ENCODE measurements around the gene PLD5. TPM values are rescaled to one million over a fixed set of nuclear protein-coding genes. Genes with fewer than 3 reads are reported as not detected.

Gene PLD5
- total RNA-seq: not detected

DNA sequence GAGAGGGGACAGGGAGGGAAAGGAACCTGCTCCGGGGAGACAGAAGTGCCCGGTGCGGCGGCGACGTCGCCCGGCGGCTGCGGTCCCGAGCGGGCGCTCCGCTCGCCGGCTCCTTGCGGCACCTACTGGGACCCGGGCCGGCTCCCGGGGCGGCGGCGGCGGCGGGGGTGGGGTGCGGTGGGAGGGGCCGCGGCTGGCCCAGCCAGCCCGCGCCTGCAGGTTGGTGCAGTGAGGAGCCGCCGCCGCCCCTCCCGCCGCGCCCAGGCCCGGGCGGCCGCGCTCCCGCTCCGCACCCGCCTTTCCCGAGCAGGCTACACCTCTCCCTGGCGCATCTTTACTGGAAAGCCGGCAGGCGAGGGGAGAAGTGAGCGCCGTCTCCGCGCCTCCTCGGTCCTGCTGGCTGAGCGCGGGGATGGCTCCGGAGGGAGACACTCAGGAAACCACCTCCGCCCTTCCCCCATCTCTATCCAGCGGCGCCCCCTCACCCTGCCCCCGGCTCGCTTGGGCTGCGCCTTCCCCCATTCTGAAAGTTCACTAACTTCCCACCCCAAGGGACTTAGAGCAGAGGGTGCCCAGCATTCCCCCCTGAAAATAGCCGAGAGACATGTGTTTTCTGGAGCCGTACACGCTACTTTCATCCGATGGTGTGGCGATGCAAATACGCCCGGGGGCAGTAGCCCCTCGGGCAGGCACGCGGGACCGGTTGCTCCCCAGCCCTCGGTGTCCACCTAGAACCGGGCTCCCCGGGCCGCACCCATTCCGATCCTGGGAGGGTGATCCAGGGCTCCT, at the start of gene PLD5:
PLD5 (minus strand) TSS at position 127 of the 789 bp plus-strand sequence.
- ATAC-seq: peak; percentile 19

GRCh38 chr1:242569867-242570266, 45.4 kb upstream of the PLD5 start:
- ATAC-seq: no peak
- DNase-seq (ENCODE audit: low spot score): no peak

More for the DNA sequence above, at the start of gene PLD5:
- no peak for DNase-seq (ENCODE audit: low spot score)

DNA sequence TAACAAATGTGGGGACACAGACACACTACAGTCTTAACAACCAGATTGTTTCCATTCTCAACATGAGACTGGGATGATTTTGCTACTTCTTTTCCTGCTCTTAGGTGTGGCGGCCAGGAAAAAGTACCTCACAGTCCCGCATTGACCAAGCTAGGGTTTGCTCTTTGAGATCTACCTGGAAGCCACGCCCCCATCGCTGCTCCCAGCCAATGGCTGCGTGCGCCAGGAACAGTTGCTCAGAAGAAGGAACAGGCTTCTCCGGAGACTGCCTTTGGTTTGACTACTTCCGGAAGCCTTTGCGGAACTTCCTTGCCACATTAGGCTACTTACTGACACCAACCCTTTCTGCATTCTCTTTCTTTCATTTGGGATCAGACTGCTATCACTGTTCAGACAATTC, 44.2 kb upstream of the PLD5 start:
- DNase-seq (ENCODE audit: low spot score) (no peak), ATAC-seq (no peak)

- DNase-seq (ENCODE audit: low spot score) (no peak), ATAC-seq (no peak)
Observed at GRCh38 chr1:242567596-242567995, 43.1 kb upstream of the PLD5 start.

DNA sequence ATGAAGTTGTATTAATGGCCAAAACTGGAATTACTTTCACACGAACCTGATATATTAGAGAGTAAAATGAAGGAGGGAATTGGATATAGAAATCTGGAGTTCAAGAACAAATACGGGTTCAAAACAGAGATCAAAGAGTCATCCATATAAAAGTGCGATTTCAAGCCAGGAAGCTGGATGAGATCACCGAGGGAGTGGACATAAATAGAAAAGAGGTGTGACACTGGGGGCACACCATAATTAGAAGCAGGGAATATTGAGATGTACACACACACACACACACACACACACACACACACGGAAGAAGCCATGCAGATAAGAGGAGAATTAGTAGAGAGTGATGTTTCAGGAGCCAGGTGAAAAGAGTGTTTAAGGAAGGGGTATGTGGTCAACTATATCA, 32.3 kb upstream of the PLD5 start:
- no peak for ATAC-seq
- no peak for DNase-seq (ENCODE audit: low spot score)

GRCh38 chr1:242556276-242556675, 31.8 kb upstream of the PLD5 start:
- DNase-seq (ENCODE audit: low spot score): no peak
- no peak for ATAC-seq

GRCh38 chr1:242554577-242554976, 30.1 kb upstream of the PLD5 start:
- DNase-seq (ENCODE audit: low spot score): no peak
- ATAC-seq: no peak

- no peak for DNase-seq (ENCODE audit: low spot score)
- ATAC-seq: no peak
Observed at GRCh38 chr1:242546849-242547729, 22.6 kb upstream of the PLD5 start.

DNA sequence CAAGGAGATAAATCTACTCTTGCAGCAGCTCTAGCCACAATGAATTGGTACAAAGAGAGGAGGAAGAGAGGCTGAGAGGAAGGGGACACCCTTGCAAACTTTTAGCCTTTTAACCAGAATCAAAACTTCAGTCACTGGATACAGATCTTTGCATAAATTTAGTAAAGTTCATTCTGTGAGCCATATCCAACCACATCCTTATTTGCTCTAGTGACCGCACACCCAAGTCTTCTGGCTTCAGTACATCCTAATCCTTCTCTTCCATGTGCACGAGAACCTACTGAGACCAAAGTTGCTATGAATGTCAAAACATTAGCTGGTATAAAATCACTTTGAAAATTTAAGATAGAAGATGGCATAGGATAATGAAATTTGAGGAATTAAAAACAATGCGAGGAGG, 21.9 kb upstream of the PLD5 start:
- DNase-seq (ENCODE audit: low spot score) (no peak), ATAC-seq (no peak)

DNA sequence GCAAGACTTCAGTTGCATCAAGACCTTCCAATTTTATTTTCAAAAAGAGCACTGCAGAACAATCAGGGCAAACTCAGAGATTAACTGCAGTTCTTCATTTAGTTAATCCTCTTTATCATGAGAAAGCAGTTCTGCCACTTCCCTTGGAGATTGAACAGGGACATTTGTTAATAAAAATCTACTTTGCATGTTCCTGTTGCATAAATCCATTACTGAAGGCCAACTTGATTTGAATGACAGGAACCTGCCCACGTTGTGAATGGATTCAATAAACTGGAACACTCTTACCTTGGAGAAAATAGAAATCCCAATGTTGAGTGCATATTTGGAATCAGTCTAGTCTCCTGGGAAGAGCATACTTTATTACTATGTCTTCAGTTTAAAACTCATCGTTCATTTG, 19.6 kb upstream of the PLD5 start:
- ATAC-seq (no peak), DNase-seq (ENCODE audit: low spot score) (no peak)

DNA sequence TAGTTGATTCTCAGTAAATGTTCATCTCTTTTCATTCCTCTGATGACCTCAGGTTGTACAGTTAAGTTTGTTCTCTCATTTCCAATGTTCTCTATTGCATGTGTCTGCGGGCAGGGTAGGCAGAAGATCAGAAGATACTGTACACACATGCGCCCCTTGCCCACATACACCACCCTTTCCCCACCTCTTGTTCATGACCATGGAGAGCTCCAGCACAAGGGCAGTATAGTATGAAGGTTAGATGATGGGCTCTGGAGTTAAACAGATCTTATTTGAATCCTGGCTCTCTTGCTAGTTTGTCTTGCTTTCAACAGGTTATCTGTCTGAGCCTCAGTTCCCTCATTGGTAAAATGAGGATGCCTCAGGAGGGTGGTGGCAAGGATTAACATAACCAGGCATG, 17.8 kb upstream of the PLD5 start:
- DNase-seq (ENCODE audit: low spot score) (no peak), ATAC-seq (no peak)

GRCh38 chr1:242535986-242536385, 11.5 kb upstream of the PLD5 start:
- no peak for DNase-seq (ENCODE audit: low spot score)
- no peak for ATAC-seq

GRCh38 chr1:242534753-242535152, 10.3 kb upstream of the PLD5 start:
- ATAC-seq: no peak
- no peak for DNase-seq (ENCODE audit: low spot score)

DNA sequence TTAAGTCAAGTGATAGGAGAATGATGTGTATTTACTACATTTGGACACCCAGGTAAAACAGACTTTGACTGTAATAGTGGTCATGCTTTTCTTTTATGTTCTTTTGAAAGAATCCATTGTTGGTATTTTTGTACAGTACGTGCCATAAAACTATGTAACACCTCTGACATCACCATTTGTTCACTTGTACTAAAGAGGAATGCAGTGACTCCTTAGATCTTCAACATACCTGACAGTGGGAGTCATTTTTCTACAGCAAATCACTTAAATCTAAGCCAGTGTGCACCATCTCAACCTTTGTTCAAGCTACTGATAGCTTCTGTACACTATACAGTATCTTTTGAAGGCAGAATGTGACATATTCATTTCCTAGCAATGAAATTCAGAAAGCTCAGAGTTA, 6.3 kb upstream of the PLD5 start:
- ATAC-seq (no peak), DNase-seq (ENCODE audit: low spot score) (no peak)

GRCh38 chr1:242525769-242526168, 1.3 kb upstream of the PLD5 start:
- no peak for DNase-seq (ENCODE audit: low spot score)
- ATAC-seq: no peak

GRCh38 chr1:242525360-242525722, 844 bp upstream of the PLD5 start:
- DNase-seq (ENCODE audit: low spot score) (no peak), ATAC-seq (no peak)

- ATAC-seq (peak; percentile 42), DNase-seq (ENCODE audit: low spot score) (no peak)
Observed at GRCh38 chr1:242523719-242524570, 552 bp downstream of the PLD5 start.

- no peak for ATAC-seq
- no peak for DNase-seq (ENCODE audit: low spot score)
Observed at GRCh38 chr1:242522996-242523718, 1.3 kb downstream of the PLD5 start.

DNA sequence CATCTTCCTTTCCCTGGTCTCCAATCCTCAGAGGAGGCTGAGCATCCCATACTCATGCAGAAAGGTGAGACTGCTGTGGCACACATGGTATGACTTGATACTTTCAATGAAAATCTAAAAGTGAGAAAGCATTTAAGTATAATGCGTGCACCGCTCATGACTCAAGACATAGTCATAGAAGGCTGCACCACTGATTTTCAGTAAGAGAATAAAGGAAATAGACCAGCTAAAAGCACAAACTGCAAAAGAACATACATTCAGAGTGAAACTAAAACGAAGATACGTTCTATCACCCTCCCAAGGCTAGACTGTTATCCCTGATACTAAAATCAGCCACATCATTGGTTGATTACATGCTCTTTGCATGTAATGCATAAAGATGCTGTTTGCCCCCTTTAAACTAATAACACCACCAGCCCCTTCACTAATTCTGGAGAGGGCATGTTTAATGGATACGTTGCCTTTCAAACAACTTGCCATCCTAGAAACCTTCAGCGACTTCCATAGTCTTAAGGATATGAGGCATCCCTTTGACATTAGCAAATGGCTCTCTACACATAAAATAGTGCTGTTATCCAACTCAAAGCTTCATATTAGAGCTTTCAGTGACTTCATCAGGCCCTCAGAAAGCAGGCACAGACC, 2.1 kb downstream of the PLD5 start:
- no peak for ATAC-seq

GRCh38 chr1:242515555-242515954, 8.9 kb downstream of the PLD5 start:
- no peak for ATAC-seq

More for the DNA sequence above, 2.1 kb downstream of the PLD5 start:
- DNase-seq (ENCODE audit: low spot score): no peak

More at GRCh38 chr1:242515555-242515954, 8.9 kb downstream of the PLD5 start:
- DNase-seq (ENCODE audit: low spot score): no peak
